Skeletal muscle satellite cell (primary cell): ENCODE measurements around the gene ANKS1A.
"Not testable (repeated sequence)": the region's sequence is repeated elsewhere in the genome, so short reads cannot be mapped to it uniquely, and the experiment has no call there.

Source experiments
- H3K27me3 ChIP-seq: 2 replicates; pipeline ENCODE4 v1.7.0; 2013; ENCODE audit warnings: low read length; ENCODE audit not compliant: control insufficient read depth, insufficient read depth
- H3K36me3 ChIP-seq: 2 replicates; pipeline ENCODE4 v1.7.0; 2013; ENCODE audit warnings: mild to moderate bottlenecking, control low read depth, low read length; ENCODE audit not compliant: insufficient read depth
- H3K4me1 ChIP-seq: 2 replicates; pipeline ENCODE4 v1.7.0; 2013; ENCODE audit warnings: low read length; ENCODE audit not compliant: control insufficient read depth, insufficient read depth
- H3K4me2 ChIP-seq: 2 replicates; pipeline ENCODE4 v1.7.0; 2013; ENCODE audit warnings: mild to moderate bottlenecking, low read length
- H3K4me3 ChIP-seq: 2 replicates; pipeline ENCODE4 v1.7.0; 2013; ENCODE audit warnings: low read length
- H3K9ac ChIP-seq: 2 replicates; pipeline ENCODE4 v1.7.0; 2013; ENCODE audit warnings: mild to moderate bottlenecking, low read depth, low read length, moderate library complexity
- H3K9me3 ChIP-seq: replicated peaks from 2 replicates; pipeline ENCODE4 v1.7.0; 2013; ENCODE audit warnings: mild to moderate bottlenecking, control low read depth, low read length

The ANKS1A gene

GRCh38 chr6:35099116-35099515, 210.1 kb downstream of the ANKS1A start:
- Histone ChIP-seq H3K36me3 (no peaks in the 10 kb centered on the region), H3K4me1 (peaks cover 19% of the 10 kb centered on the region), H3K27me3 (no peaks in the 10 kb centered on the region), H3K9ac (no peak overlapping the region), H3K4me2 (no peak overlapping the region), H3K9me3 (no peaks in the 10 kb centered on the region), H3K4me3 (no peak overlapping the region)

- H3K4me3 ChIP-seq: no peak overlapping the region
- no peaks in the 10 kb centered on the region for H3K4me1 ChIP-seq
- no peak overlapping the region for H3K9ac ChIP-seq
- H3K36me3 ChIP-seq: no peaks in the 10 kb centered on the region
- H3K4me2 ChIP-seq: no peak overlapping the region
- no peaks in the 10 kb centered on the region for H3K9me3 ChIP-seq
- H3K27me3 ChIP-seq: no peaks in the 10 kb centered on the region
These were observed 216.0 kb downstream of the ANKS1A start for GRCh38 chr6:35105078-35105477.

GRCh38 chr6:35106061-35106460, 217.0 kb downstream of the ANKS1A start:
- not testable (repeated sequence) for H3K4me3 ChIP-seq, H3K4me1 ChIP-seq, H3K9me3 ChIP-seq, H3K9ac ChIP-seq, H3K27me3 ChIP-seq, H3K36me3 ChIP-seq, H3K4me2 ChIP-seq

GRCh38 chr6:35107208-35107607, 218.2 kb downstream of the ANKS1A start:
- H3K4me1 ChIP-seq, H3K36me3 ChIP-seq, H3K4me3 ChIP-seq, H3K9ac ChIP-seq, H3K9me3 ChIP-seq, H3K27me3 ChIP-seq, H3K4me2 ChIP-seq: not testable (repeated sequence)

GRCh38 chr6:35107761-35108160, 218.7 kb downstream of the ANKS1A start:
- H3K27me3 ChIP-seq, H3K4me2 ChIP-seq, H3K4me3 ChIP-seq, H3K9ac ChIP-seq, H3K9me3 ChIP-seq, H3K4me1 ChIP-seq, H3K36me3 ChIP-seq: not testable (repeated sequence)

DNA sequence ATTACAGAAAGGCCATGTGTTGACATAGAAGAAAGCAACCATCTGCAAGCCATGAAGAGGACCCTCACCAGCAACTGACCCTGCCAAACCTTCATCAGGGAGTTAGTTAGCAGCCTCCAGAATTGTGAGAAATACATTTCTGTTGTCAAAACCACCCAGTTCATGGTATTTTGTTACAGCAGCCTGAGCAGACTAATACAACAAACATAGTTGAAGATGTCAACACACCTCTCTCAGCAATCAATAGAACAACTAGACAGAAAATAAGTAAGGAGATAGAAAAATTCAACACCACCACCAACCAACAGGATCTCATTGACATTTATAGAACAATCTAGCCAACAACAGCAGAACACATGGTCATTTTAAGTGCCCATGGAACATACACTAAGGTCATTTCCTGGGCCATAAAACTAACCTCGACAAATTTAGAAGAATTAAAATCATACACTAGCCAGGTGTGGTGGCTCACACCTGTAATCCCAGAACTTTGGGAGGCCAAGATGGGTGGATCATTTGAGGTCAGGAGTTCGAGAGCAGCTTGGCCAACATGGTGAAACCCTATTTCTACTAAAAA, 219.3 kb downstream of the ANKS1A start:
- Histone ChIP-seq H3K4me2 (no peak overlapping the region), H3K27me3 (no peaks in the 10 kb centered on the region), H3K36me3 (no peaks in the 10 kb centered on the region)

GRCh38 chr6:35120746-35121145, 231.7 kb downstream of the ANKS1A start:
- Histone ChIP-seq H3K27me3 (peaks cover 6% of the 10 kb centered on the region), H3K36me3 (no peaks in the 10 kb centered on the region), H3K4me2 (no peak overlapping the region), H3K4me3 (no peak overlapping the region), H3K4me1 (no peaks in the 10 kb centered on the region), H3K9me3 (no peaks in the 10 kb centered on the region), H3K9ac (no peak overlapping the region)

More for the DNA sequence above, 219.3 kb downstream of the ANKS1A start:
- Histone ChIP-seq H3K9me3 (no peaks in the 10 kb centered on the region), H3K4me3 (no peak overlapping the region), H3K9ac (no peak overlapping the region), H3K4me1 (no peaks in the 10 kb centered on the region)

GRCh38 chr6:35124356-35124755, 235.3 kb downstream of the ANKS1A start:
- no peak overlapping the region for H3K4me3 ChIP-seq
- no peak overlapping the region for H3K4me2 ChIP-seq
- no peaks in the 10 kb centered on the region for H3K9me3 ChIP-seq
- no peaks in the 10 kb centered on the region for H3K4me1 ChIP-seq
- no peak overlapping the region for H3K9ac ChIP-seq
- peaks cover 16% of the 10 kb centered on the region for H3K27me3 ChIP-seq
- no peaks in the 10 kb centered on the region for H3K36me3 ChIP-seq

- Histone ChIP-seq H3K4me2 (no peak overlapping the region), H3K9me3 (no peaks in the 10 kb centered on the region), H3K4me1 (no peaks in the 10 kb centered on the region), H3K4me3 (no peak overlapping the region), H3K36me3 (no peaks in the 10 kb centered on the region), H3K9ac (no peak overlapping the region), H3K27me3 (peaks cover 16% of the 10 kb centered on the region)
These were observed 239.0 kb downstream of the ANKS1A start for GRCh38 chr6:35128042-35128441.

GRCh38 chr6:35128496-35128895, 239.4 kb downstream of the ANKS1A start:
- Histone ChIP-seq H3K9ac (no peak overlapping the region), H3K4me1 (no peaks in the 10 kb centered on the region), H3K4me2 (no peak overlapping the region), H3K36me3 (no peaks in the 10 kb centered on the region), H3K27me3 (peaks cover 16% of the 10 kb centered on the region), H3K9me3 (no peaks in the 10 kb centered on the region), H3K4me3 (no peak overlapping the region)

GRCh38 chr6:35136185-35136584, 247.1 kb downstream of the ANKS1A start:
- no peaks in the 10 kb centered on the region for H3K27me3 ChIP-seq
- no peaks in the 10 kb centered on the region for H3K36me3 ChIP-seq
- no peaks in the 10 kb centered on the region for H3K9me3 ChIP-seq
- no peak overlapping the region for H3K9ac ChIP-seq
- no peak overlapping the region for H3K4me3 ChIP-seq
- H3K4me1 ChIP-seq: no peaks in the 10 kb centered on the region
- H3K4me2 ChIP-seq: no peak overlapping the region

GRCh38 chr6:35138191-35138590, 249.1 kb downstream of the ANKS1A start:
- not testable (repeated sequence) for H3K9ac ChIP-seq, H3K27me3 ChIP-seq, H3K4me3 ChIP-seq, H3K4me1 ChIP-seq, H3K36me3 ChIP-seq, H3K9me3 ChIP-seq, H3K4me2 ChIP-seq
